Astrocyte of the cerebellum (primary cell): ENCODE measurements around the gene STBD1.

Experiments
- DNase-seq: peaks from one replicate; pipeline ENCODE4 v3.0.0-alpha.2; 2011; ENCODE audit warnings: low read depth
- H3K4me3 ChIP-seq: 2 replicates; pipeline ENCODE4 v1.5.1; 2011; ENCODE audit warnings: mild to moderate bottlenecking, low read depth, low read length, moderate library complexity
- in situ Hi-C: cut with HindIII; loops from 2 replicates; pipeline ENCODE4 v1.10.0; 2017; ENCODE audit warnings: low sequenced_read_pairs
- TF ChIP-seq, protein P1 (sequence below): IDR thresholded peaks from 2 replicates; pipeline ENCODE4 v1.5.1; 2012; ENCODE audit warnings: low read length, low read depth, moderate library complexity, mild to moderate bottlenecking; ENCODE audit errors: missing control alignments

STBD1 gene

DNA sequence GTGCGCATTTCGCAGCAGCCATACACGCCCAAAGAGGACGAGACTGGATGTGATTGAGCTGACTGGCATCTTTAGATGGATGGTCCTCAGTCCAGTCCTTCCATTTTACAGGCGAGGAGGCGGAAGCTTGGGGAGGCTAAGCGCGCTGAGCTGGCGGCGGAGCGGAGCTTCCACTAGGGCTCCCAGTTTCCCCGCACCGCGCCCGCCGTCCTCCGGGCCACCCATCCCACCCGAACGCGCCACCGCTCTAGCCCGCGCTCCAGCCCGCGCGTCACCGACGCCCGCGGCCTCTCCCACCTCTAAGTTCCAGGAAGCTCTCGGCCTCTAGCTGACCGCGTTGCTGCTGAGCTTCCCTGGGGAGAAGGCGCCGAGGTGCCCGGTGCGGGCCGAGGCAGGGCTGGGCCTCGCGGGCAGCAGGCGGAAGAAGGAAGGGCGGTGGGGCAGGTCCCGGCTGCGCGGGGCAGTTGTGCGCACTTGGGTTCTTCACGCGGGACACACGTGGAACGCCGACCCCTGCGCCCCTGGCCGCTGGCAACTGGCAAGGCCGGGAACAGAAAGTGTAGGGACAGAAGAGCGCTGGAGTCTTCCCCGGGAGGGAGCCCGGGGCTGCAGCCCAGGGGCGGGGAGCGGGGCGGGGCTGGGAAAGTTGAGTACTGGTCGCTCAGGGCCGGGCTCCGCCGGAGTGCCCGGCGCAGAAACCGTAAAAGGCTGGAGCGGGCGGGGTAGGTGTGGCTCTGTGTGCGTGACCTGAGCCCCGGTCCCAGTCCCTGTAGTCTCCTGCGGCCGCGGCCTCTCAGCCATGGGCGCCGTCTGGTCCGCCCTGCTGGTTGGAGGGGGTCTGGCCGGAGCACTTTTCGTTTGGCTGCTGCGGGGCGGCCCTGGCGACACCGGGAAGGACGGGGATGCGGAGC is at the start of gene STBD1:
STBD1 (plus strand) TSS at position 763 of the 911 bp plus-strand sequence; CDS start at position 800, 37 bp downstream.
- no peak for DNase-seq
- in situ Hi-C loops = no loop called here

GRCh38 chr4:76256968-76257367 is 49.6 kb upstream of the STBD1 start:
- TF ChIP-seq, protein P1, sequence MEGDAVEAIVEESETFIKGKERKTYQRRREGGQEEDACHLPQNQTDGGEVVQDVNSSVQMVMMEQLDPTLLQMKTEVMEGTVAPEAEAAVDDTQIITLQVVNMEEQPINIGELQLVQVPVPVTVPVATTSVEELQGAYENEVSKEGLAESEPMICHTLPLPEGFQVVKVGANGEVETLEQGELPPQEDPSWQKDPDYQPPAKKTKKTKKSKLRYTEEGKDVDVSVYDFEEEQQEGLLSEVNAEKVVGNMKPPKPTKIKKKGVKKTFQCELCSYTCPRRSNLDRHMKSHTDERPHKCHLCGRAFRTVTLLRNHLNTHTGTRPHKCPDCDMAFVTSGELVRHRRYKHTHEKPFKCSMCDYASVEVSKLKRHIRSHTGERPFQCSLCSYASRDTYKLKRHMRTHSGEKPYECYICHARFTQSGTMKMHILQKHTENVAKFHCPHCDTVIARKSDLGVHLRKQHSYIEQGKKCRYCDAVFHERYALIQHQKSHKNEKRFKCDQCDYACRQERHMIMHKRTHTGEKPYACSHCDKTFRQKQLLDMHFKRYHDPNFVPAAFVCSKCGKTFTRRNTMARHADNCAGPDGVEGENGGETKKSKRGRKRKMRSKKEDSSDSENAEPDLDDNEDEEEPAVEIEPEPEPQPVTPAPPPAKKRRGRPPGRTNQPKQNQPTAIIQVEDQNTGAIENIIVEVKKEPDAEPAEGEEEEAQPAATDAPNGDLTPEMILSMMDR = no peak
- in situ Hi-C loops = no loop called here
- DNase-seq = no peak
- no peak overlapping the region for H3K4me3 ChIP-seq

More for the DNA sequence above, at the start of gene STBD1:
- TF ChIP-seq, protein P1 = no peak
- peak within 1 kb of the TSS; percentile 72 for H3K4me3 ChIP-seq

- H3K4me3 ChIP-seq = no peak overlapping the region
- no peak for DNase-seq
- TF ChIP-seq, protein P1 = no peak
- in situ Hi-C loops = no loop called here
Observed at GRCh38 chr4:76257824-76258223, 48.7 kb upstream of the STBD1 start.

GRCh38 chr4:76260571-76260970 is 46.0 kb upstream of the STBD1 start:
- no peak for DNase-seq
- TF ChIP-seq, protein P1 = no peak
- no peak overlapping the region for H3K4me3 ChIP-seq
- in situ Hi-C loops = no loop called here

DNA sequence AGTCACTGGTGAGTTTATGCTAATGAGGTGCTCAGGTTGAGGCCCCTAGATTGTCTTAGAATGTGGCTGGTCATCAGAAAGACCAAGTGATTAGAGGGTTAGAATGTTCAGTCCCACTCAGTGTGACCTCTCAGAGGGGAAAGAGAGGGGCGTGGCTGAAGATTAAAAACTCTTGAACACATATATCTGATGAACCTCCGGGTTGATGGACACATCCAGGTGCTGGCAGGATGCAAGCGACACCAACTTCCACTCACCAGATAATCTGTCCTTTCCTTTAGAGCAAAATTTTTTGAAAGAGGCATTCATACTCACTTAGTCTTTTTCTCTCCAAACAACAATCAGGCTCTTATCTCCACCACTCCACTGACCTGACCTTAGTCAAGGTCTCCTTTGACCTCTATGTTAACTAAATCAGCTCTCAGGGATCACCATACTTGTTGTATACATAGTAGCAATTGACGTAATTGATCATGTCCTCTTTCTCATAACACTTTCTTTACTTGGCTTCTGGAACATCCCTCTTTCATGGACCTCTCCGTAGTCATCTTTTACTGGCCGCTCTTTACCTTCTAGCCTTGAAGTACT is 40.8 kb upstream of the STBD1 start:
- H3K4me3 ChIP-seq = no peak overlapping the region
- TF ChIP-seq, protein P1 = no peak
- DNase-seq = no peak
- in situ Hi-C loops = no loop called here

DNA sequence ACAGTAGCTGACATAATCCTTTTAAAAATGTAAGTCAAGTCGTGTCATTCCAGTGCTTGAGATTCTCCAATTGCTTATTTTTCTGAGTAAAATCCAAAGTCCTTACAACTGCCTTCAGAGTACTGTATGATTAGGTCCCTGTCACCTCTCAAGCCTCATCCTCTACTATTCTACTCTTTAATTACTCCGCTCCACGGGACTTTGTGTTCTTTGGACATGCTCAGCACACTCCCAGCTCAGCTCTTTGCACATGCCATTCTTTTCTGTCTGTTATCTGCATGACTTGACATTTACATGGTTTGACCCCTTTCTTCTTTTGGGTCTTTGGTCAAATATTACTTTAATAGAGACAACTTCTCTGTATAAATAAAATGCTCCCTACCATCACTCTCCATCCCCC is 39.9 kb upstream of the STBD1 start:
- DNase-seq = no peak
- TF ChIP-seq, protein P1 = no peak
- in situ Hi-C loops = no loop called here

More for the DNA sequence above, 39.9 kb upstream of the STBD1 start:
- H3K4me3 ChIP-seq = no peak overlapping the region
